IMR-90 (cell line): ENCODE measurements around the gene PFDN6. TPM values are rescaled to one million over a fixed set of nuclear protein-coding genes. Genes with fewer than 3 reads are reported as not detected.

Experiments used
- ATAC-seq: fragments of 200-7000 bp; cut with Tn5 transposase; 2 replicates; pipeline ENCODE4 v1.9.1; 2020; ENCODE audit warnings: low read depth, mild to moderate bottlenecking, moderate library complexity
- BruUV-seq: library from RNA; stranded (reverse); fragments of 400-500 nt; replicated peaks from 2 replicates; lab custom pipeline; 2021; lab: Mats Ljungman, UMichigan
- CTCF ChIA-PET: fragments of 300-600 bp; formaldehyde crosslinking; extraction: SDS; loops from one replicate; lab custom pipeline; 2021; ENCODE audit warnings: antibody characterized with exemption; lab: Yijun Ruan, JAX
- POLR2A ChIA-PET: fragments of 300-600 bp; sonication (Branson Sonifier 250); formaldehyde crosslinking; loops from one replicate; lab custom pipeline; 2022; ENCODE audit warnings: antibody characterized with exemption; ENCODE audit not compliant: unreplicated experiment; lab: Charles Lee
- DNase-seq: peaks from one replicate; pipeline ENCODE4 v3.0.0; 2013
- H2AFZ ChIP-seq: replicated peaks from 2 replicates; pipeline ENCODE3; 2013; ENCODE audit warnings: low read length, mild to moderate bottlenecking; ENCODE audit not compliant: poor library complexity
- H2AK5ac ChIP-seq: 2 replicates; pipeline ENCODE4 v1.6.1; 2013; ENCODE audit warnings: low read depth, low read length, inconsistent platforms
- H2AK9ac ChIP-seq: replicated peaks from 2 replicates; pipeline ENCODE3; 2013; ENCODE audit warnings: mild to moderate bottlenecking, low read depth, low read length, moderate library complexity; ENCODE audit not compliant: poor library complexity
- H2BK120ac ChIP-seq: 2 replicates; pipeline ENCODE4 v1.6.1; 2013; ENCODE audit warnings: low read depth, low read length, inconsistent platforms
- H2BK15ac ChIP-seq: 3 replicates; pipeline ENCODE4 v1.6.1; 2013; ENCODE audit warnings: low read depth, low read length, inconsistent platforms
- H2BK20ac ChIP-seq: 2 replicates; pipeline ENCODE4 v1.6.1; 2013; ENCODE audit warnings: low read depth, mild to moderate bottlenecking, inconsistent platforms, low read length, moderate library complexity
- H2BK5ac ChIP-seq: 2 replicates; pipeline ENCODE4 v1.6.1; 2013; ENCODE audit warnings: mild to moderate bottlenecking, low read depth, low read length, inconsistent platforms; ENCODE audit not compliant: poor library complexity, severe bottlenecking
- H3K14ac ChIP-seq: replicated peaks from 2 replicates; pipeline ENCODE4 v1.6.1; 2013; ENCODE audit warnings: low read depth, low read length, inconsistent platforms
- H3K18ac ChIP-seq: 2 replicates; pipeline ENCODE4 v1.6.1; 2013; ENCODE audit warnings: low read depth, low read length, control low read depth
- H3K23ac ChIP-seq: 2 replicates; pipeline ENCODE4 v1.6.1; 2013; ENCODE audit warnings: low read depth, low read length, inconsistent platforms
- H3K27ac ChIP-seq: 2 replicates; pipeline ENCODE4 v1.5.1; 2013; ENCODE audit warnings: mild to moderate bottlenecking, control low read depth, low read length; ENCODE audit not compliant: insufficient read depth
- H3K27me3 ChIP-seq: 2 replicates; pipeline ENCODE4 v1.6.1; 2013; ENCODE audit warnings: low read length; ENCODE audit not compliant: control insufficient read depth, insufficient read depth
- H3K36me3 ChIP-seq: 2 replicates; pipeline ENCODE4 v1.6.1; 2013; ENCODE audit warnings: low read length, mixed read lengths; ENCODE audit not compliant: control insufficient read depth, insufficient read depth
- H3K4ac ChIP-seq: 2 replicates; pipeline ENCODE4 v1.6.1; 2013; ENCODE audit warnings: low read depth, low read length, inconsistent platforms
- H3K4me1 ChIP-seq: 2 replicates; pipeline ENCODE4 v1.6.1; 2013; ENCODE audit warnings: low read length, mixed read lengths; ENCODE audit not compliant: control insufficient read depth, insufficient read depth
- H3K4me2 ChIP-seq: 2 replicates; pipeline ENCODE4 v1.6.1; 2013; ENCODE audit warnings: low read depth, mild to moderate bottlenecking, control low read depth, low read length, moderate library complexity
- H3K4me3 ChIP-seq: 2 replicates; pipeline ENCODE4 v1.5.1; 2013; ENCODE audit warnings: low read depth, mild to moderate bottlenecking, control low read depth, low read length, moderate library complexity; ENCODE audit not compliant: insufficient read depth
- H3K56ac ChIP-seq: 2 replicates; pipeline ENCODE4 v1.6.1; 2013; ENCODE audit warnings: low read length, inconsistent platforms; ENCODE audit not compliant: insufficient read depth; ENCODE audit errors: extremely low read depth
- H3K79me1 ChIP-seq, 2 experiments: 2 replicates each; pipeline ENCODE4 v1.6.1; 2013; ENCODE audit warnings: low read length in 2 of 2, inconsistent platforms in 1 of 2, low read depth in 1 of 2
- H3K9ac ChIP-seq: 2 replicates; pipeline ENCODE4 v1.6.1; 2013; ENCODE audit warnings: low read depth, low read length, control low read depth
- H3K9me1 ChIP-seq: 2 replicates; pipeline ENCODE4 v1.6.1; 2013; ENCODE audit warnings: low read length, inconsistent platforms; ENCODE audit not compliant: insufficient read depth
- H3K9me3 ChIP-seq: 2 replicates; pipeline ENCODE4 v1.6.1; 2013; ENCODE audit warnings: low read length; ENCODE audit not compliant: control insufficient read depth, insufficient read depth
- H4K20me1 ChIP-seq: 2 replicates; pipeline ENCODE4 v1.6.1; 2013; ENCODE audit warnings: low read length, inconsistent platforms; ENCODE audit not compliant: insufficient read depth
- H4K5ac ChIP-seq: 2 replicates; pipeline ENCODE4 v1.6.1; 2013; ENCODE audit warnings: mild to moderate bottlenecking, low read depth, low read length, control low read depth
- H4K8ac ChIP-seq, 2 experiments: 2 replicates each; pipeline ENCODE4 v1.6.1; 2013; ENCODE audit warnings: low read depth in 2 of 2, low read length in 2 of 2, control low read depth in 1 of 2, inconsistent platforms in 1 of 2
- H4K91ac ChIP-seq: 2 replicates; pipeline ENCODE4 v1.6.1; 2013; ENCODE audit warnings: low read depth, low read length, inconsistent platforms; ENCODE audit not compliant: insufficient read depth
- CEBPB ChIP-seq: IDR thresholded peaks from 2 replicates; pipeline ENCODE4 v1.6.1; 2012; ENCODE audit warnings: low read depth, low read length, improper control_type of control experiment
- MAFK ChIP-seq: IDR thresholded peaks from 2 replicates; pipeline ENCODE4 v1.6.1; 2012; ENCODE audit warnings: low read depth, low read length, improper control_type of control experiment
- MXI1 ChIP-seq: IDR thresholded peaks from 2 replicates; pipeline ENCODE4 v1.6.1; 2012; ENCODE audit warnings: low read depth, mild to moderate bottlenecking, low read length, moderate library complexity, borderline replicate concordance
- POLR2A ChIP-seq: IDR thresholded peaks from 2 replicates; pipeline ENCODE4 v1.6.1; 2012; ENCODE audit warnings: mild to moderate bottlenecking, low read depth, low read length
- RFX5 ChIP-seq: IDR thresholded peaks from 2 replicates; pipeline ENCODE4 v1.8.0; 2012; ENCODE audit warnings: low read depth, mild to moderate bottlenecking, low read length, moderate library complexity
- SMC3 ChIP-seq: fragments of 150-350 bp; IDR thresholded peaks from 2 replicates; pipeline ENCODE4 v1.6.1; 2016; ENCODE audit warnings: low read depth, mild to moderate bottlenecking, antibody characterized with exemption, low read length, moderate library complexity
- USF2 ChIP-seq: fragments of 150-350 bp; IDR thresholded peaks from 2 replicates; pipeline ENCODE4 v1.6.1; 2017; ENCODE audit warnings: mild to moderate bottlenecking, antibody characterized with exemption, low read length, low read depth
- whole genome bisulfite sequencing, 2 experiments: methylation state at CpG; one replicate each; pipeline versions ENCODE4 v1.1.5 to v1.1.7; 2013; ENCODE audit warnings: missing lambda C conversion rate in 2 of 2; ENCODE audit not compliant: insufficient read length in 1 of 2; ENCODE audit errors: extremely low coverage in 2 of 2; 5-methylcytosine and 5-hydroxymethylcytosine counted together
- dilution Hi-C: fragments of 300-500 bp; cut with HindIII; formaldehyde crosslinking; loops from one replicate; pipeline ENCODE4 v1.14.3; 2018; ENCODE audit warnings: low sequenced_read_pairs; ENCODE audit not compliant: unreplicated experiment
- in situ Hi-C: fragments of 300-500 bp; cut with MboI; formaldehyde crosslinking; loops from 3 replicates; pipeline ENCODE4 v1.14.3; 2019; ENCODE audit warnings: low sequenced_read_pairs, inconsistent platforms, mixed read lengths
- intact Hi-C: fragments of 100-400 bp; cut with micrococcal nuclease; formaldehyde crosslinking; loops from 2 replicates; pipeline ENCODE4 v1.10.0; 2022
- polyA plus RNA-seq, 3 experiments: library from polyadenylated mRNA; depleted of rRNA; stranded (reverse); fragments of >200 nt; gene quantifications; 2 replicates each; pipeline ENCODE4 v1.2.3, GENCODE V29; 2012; ENCODE audit warnings: low replicate concordance in 1 of 3
- total RNA-seq: library from RNA; depleted of rRNA; stranded (reverse); fragments of >200 nt; gene quantifications from 2 replicates; pipeline ENCODE4 v1.2.3, GENCODE V29; 2012
- TF ChIP-seq, protein P1 (sequence below): conservative IDR thresholded peaks from 2 replicates; pipeline ENCODE4 v1.5.1; 2012; ENCODE audit warnings: mild to moderate bottlenecking, low read depth, low read length, improper control_type of control experiment

PFDN6 gene
- total and polyA plus RNA-seq, 2 of the 4 experiments (the other 2 are of a cell fraction): 24.4 to 92.1 TPM

- 8% methylated on average over 2 of the region's 42 CpGs; no CpG with 5 or more reads in 1 of the 2 experiments for WGBS, 2 experiments
Observed at GRCh38 chr6:33297956-33298772, 8.8 kb downstream of the PFDN6 start.

More at GRCh38 chr6:33297956-33298772, 8.8 kb downstream of the PFDN6 start:
- H3K4me3 ChIP-seq: peak overlapping the region; percentile 78
- H3K4ac ChIP-seq: peak overlapping the region; percentile 87
- BruUV-seq: no TSS peak
- H4K5ac ChIP-seq: peak overlapping the region; percentile 27; the same call in 1 of the 2 replicates
- peaks cover 9% of the 10 kb centered on the region for H4K20me1 ChIP-seq
- ChIA-PET POLR2A (no interaction called here), CTCF (interaction anchor here (2.0 kb wide), 1 partner anchor 21 kb away, joined by 5 read pairs; the partner anchor contains the start of gene B3GALT4)
- ATAC-seq (peak; percentile 44), DNase-seq (peak; percentile 75)
- H3K56ac ChIP-seq: no peak overlapping the region
- intact Hi-C loops: loop anchor here (5.0 kb wide), 1 partner anchor 119 kb away; the partner anchor contains the start of gene CUTA
- H3K27ac ChIP-seq: peak overlapping the region; percentile 84
- H2BK15ac ChIP-seq: no peak overlapping the region
- H2BK120ac ChIP-seq: peak overlapping the region; percentile 35; the same call in 1 of the 2 replicates
- H3K4me1 ChIP-seq: no peaks in the 10 kb centered on the region
- dilution Hi-C loops: no loop called here
- H3K9ac ChIP-seq: peak overlapping the region; percentile 83
- peak overlapping the region; percentile 79; the same call in 1 of the 2 replicates for H2AK5ac ChIP-seq
- H3K36me3 ChIP-seq: peaks cover 17% of the 10 kb centered on the region
- no peak overlapping the region for H2BK20ac ChIP-seq
- H4K91ac ChIP-seq: peak overlapping the region; percentile 36; the same call in 1 of the 2 replicates
- 0 out of 2 replicates have a peak overlapping the region, but pooled peaks have one; percentile 84 for H3K23ac ChIP-seq
- no peak overlapping the region; the same call in 1 of the 2 replicates for H3K18ac ChIP-seq
- H2AFZ ChIP-seq: peak overlapping the region; percentile 93
- H2BK5ac ChIP-seq: peak overlapping the region; percentile 74
- TF ChIP-seq, protein P1, sequence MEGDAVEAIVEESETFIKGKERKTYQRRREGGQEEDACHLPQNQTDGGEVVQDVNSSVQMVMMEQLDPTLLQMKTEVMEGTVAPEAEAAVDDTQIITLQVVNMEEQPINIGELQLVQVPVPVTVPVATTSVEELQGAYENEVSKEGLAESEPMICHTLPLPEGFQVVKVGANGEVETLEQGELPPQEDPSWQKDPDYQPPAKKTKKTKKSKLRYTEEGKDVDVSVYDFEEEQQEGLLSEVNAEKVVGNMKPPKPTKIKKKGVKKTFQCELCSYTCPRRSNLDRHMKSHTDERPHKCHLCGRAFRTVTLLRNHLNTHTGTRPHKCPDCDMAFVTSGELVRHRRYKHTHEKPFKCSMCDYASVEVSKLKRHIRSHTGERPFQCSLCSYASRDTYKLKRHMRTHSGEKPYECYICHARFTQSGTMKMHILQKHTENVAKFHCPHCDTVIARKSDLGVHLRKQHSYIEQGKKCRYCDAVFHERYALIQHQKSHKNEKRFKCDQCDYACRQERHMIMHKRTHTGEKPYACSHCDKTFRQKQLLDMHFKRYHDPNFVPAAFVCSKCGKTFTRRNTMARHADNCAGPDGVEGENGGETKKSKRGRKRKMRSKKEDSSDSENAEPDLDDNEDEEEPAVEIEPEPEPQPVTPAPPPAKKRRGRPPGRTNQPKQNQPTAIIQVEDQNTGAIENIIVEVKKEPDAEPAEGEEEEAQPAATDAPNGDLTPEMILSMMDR: no peak
- peak; percentile 61; the same call in 1 of the 2 replicates for TF ChIP-seq MXI1
- TF ChIP-seq USF2: no peak
- peak; percentile 91 for TF ChIP-seq POLR2A
- no peak for TF ChIP-seq RFX5
- TF ChIP-seq CEBPB: no peak
- TF ChIP-seq SMC3: no peak
- no peak for TF ChIP-seq MAFK
- H3K79me1 ChIP-seq: peaks cover 15 to 33% of the 10 kb centered on the region in 2 experiments; a peak in 3 of 4 replicates
- no peaks in the 10 kb centered on the region for H3K9me3 ChIP-seq
- no peaks in the 10 kb centered on the region for H3K9me1 ChIP-seq
- H3K27me3 ChIP-seq: no peaks in the 10 kb centered on the region
- H4K8ac ChIP-seq: peak overlapping the region; percentile 46 to 87; a peak in 1 of 4 replicates
- H3K4me2 ChIP-seq: peak overlapping the region; percentile 100
- in situ Hi-C loops: no loop called here
- H2AK9ac ChIP-seq: peak overlapping the region; percentile 89
- peak overlapping the region; percentile 72; the same call in 1 of the 2 replicates for H3K14ac ChIP-seq
